Endothelial cell of umbilical vein (primary cell): ENCODE data around the gene PAK4.

Source experiments
- CTCF ChIP-seq, 2 donors: IDR thresholded peaks; 1 replicate in 1 of 2; 2 replicates in 1 of 2; pipeline ENCODE4 v1.5.1; 2011; ENCODE audit warnings: low read length in 2 of 2, mild to moderate bottlenecking in 2 of 2, moderate library complexity in 2 of 2, control low read depth in 1 of 2, inconsistent platforms in 1 of 2, low read depth in 1 of 2; ENCODE audit not compliant: insufficient read depth in 1 of 2; ENCODE audit errors: extremely low read depth in 1 of 2
- EZH2 ChIP-seq: IDR thresholded peaks from 2 replicates; pipeline ENCODE4 v1.6.1; 2012; ENCODE audit warnings: borderline replicate concordance, low read depth, mild to moderate bottlenecking, moderate library complexity, low read length, inconsistent platforms; ENCODE audit not compliant: severe bottlenecking
- FOS ChIP-seq: IDR thresholded peaks from 2 replicates; pipeline ENCODE4 v1.6.1; 2011; ENCODE audit warnings: mild to moderate bottlenecking, low read length, moderate library complexity, borderline replicate concordance; ENCODE audit not compliant: insufficient read depth
- GATA2 ChIP-seq: IDR thresholded peaks from 2 replicates; pipeline ENCODE4 v1.7.0; 2011; ENCODE audit warnings: low read depth, mild to moderate bottlenecking, moderate library complexity, mixed read lengths, low read length; ENCODE audit not compliant: insufficient read length, insufficient read depth
- MAX ChIP-seq: IDR thresholded peaks from 2 replicates; pipeline ENCODE4 v1.6.1; 2011; ENCODE audit not compliant: insufficient read depth, insufficient read length
- MYC ChIP-seq: IDR thresholded peaks from one replicate; pipeline ENCODE4 v1.6.1; 2011; ENCODE audit warnings: mild to moderate bottlenecking, low read depth, low read length
- POLR2A ChIP-seq: IDR thresholded peaks from 2 replicates; pipeline ENCODE4 v1.6.1; 2012; ENCODE audit warnings: low read depth, mild to moderate bottlenecking, control low read depth, low read length
- POLR2AphosphoS5 ChIP-seq: IDR thresholded peaks from 2 replicates; pipeline ENCODE4 v1.6.1; 2012; ENCODE audit warnings: low read depth, mild to moderate bottlenecking, control low read depth, low read length, moderate library complexity; ENCODE audit not compliant: insufficient read depth

- TF ChIP-seq FOS (no peak), MAX (no peak), CTCF (IDR thresholded peaks at IDR 0.05; ENCODE audit: extremely low read depth in 1 of 2, insufficient read depth in 1 of 2, low read depth in 1 of 2, low read length in 2 of 2) (no peak), POLR2A (no peak), MYC (no peak), EZH2 (no peak), POLR2AphosphoS5 (no peak), GATA2 (no peak)
These were observed 3.0 kb downstream of the PAK4 start for GRCh38 chr19:39128516-39129079.
